DND-41 (cell line): ENCODE measurements around the gene NUDT4.

Experiments
- ATAC-seq: fragments of 200-7000 bp; cut with Tn5 transposase; 3 replicates; pipeline ENCODE4 v1.9.1; 2021; ENCODE audit warnings: low read depth; ENCODE audit not compliant: insufficient read depth
- DNase-seq: peaks from one replicate; pipeline ENCODE4 v3.0.0-alpha.2; 2020
- H2AFZ ChIP-seq: 2 replicates; pipeline ENCODE4 v1.6.0; 2012; ENCODE audit warnings: low read depth, low read length
- H3K27ac ChIP-seq: 2 replicates; pipeline ENCODE4 v1.5.1; 2012; ENCODE audit warnings: low read length, inconsistent platforms
- H3K27me3 ChIP-seq: fragments of 200-600 bp; sonication (generic); 2 replicates; pipeline ENCODE4 v1.6.0; 2012; ENCODE audit warnings: low read length, mild to moderate bottlenecking, inconsistent platforms; ENCODE audit not compliant: insufficient read depth, poor library complexity
- H3K36me3 ChIP-seq: 2 replicates; pipeline ENCODE4 v1.5.1; 2012; ENCODE audit warnings: low read length, inconsistent platforms; ENCODE audit not compliant: insufficient read depth
- H3K4me1 ChIP-seq: 2 replicates; pipeline ENCODE4 v1.5.1; 2012; ENCODE audit warnings: mild to moderate bottlenecking, low read length; ENCODE audit not compliant: insufficient read depth
- H3K4me2 ChIP-seq: 2 replicates; pipeline ENCODE4 v1.6.0; 2012; ENCODE audit warnings: mild to moderate bottlenecking, moderate library complexity, low read length, inconsistent platforms; ENCODE audit not compliant: insufficient read depth
- H3K4me3 ChIP-seq, 2 experiments: fragments of 200-600 bp in 1 of 2; shearing (Covaris generic) in 1 of 2; 2 replicates each; pipeline ENCODE4 v1.5.1; 2012 to 2016; ENCODE audit warnings: inconsistent platforms in 2 of 2, low read length in 2 of 2, mild to moderate bottlenecking in 2 of 2, low read depth in 1 of 2, moderate library complexity in 1 of 2
- H3K79me2 ChIP-seq: 2 replicates; pipeline ENCODE4 v1.6.0; 2012; ENCODE audit warnings: low read length, inconsistent platforms; ENCODE audit not compliant: insufficient read depth
- H3K9ac ChIP-seq: 2 replicates; pipeline ENCODE4 v1.6.0; 2012; ENCODE audit warnings: low read depth, mild to moderate bottlenecking, inconsistent platforms, low read length, moderate library complexity
- H3K9me3 ChIP-seq: 2 replicates; pipeline ENCODE4 v1.5.1; 2012; ENCODE audit warnings: low read length, moderate library complexity, mild to moderate bottlenecking, inconsistent platforms; ENCODE audit not compliant: insufficient read depth, severe bottlenecking
- H4K20me1 ChIP-seq: 2 replicates; pipeline ENCODE4 v1.6.0; 2012; ENCODE audit warnings: low read length; ENCODE audit not compliant: insufficient read depth
- EZH2 ChIP-seq: IDR thresholded peaks from 3 replicates; pipeline ENCODE4 v1.6.1; 2012; ENCODE audit warnings: borderline replicate concordance, low read depth, mild to moderate bottlenecking, moderate library complexity, low read length, inconsistent platforms; ENCODE audit not compliant: severe bottlenecking
- TF ChIP-seq, protein P1 (sequence below): IDR thresholded peaks from 2 replicates; pipeline ENCODE4 v1.5.1; 2012; ENCODE audit warnings: borderline replicate concordance, low read length, moderate library complexity, mild to moderate bottlenecking; ENCODE audit not compliant: poor library complexity, severe bottlenecking; ENCODE audit errors: extremely low read depth

The NUDT4 gene

DNA sequence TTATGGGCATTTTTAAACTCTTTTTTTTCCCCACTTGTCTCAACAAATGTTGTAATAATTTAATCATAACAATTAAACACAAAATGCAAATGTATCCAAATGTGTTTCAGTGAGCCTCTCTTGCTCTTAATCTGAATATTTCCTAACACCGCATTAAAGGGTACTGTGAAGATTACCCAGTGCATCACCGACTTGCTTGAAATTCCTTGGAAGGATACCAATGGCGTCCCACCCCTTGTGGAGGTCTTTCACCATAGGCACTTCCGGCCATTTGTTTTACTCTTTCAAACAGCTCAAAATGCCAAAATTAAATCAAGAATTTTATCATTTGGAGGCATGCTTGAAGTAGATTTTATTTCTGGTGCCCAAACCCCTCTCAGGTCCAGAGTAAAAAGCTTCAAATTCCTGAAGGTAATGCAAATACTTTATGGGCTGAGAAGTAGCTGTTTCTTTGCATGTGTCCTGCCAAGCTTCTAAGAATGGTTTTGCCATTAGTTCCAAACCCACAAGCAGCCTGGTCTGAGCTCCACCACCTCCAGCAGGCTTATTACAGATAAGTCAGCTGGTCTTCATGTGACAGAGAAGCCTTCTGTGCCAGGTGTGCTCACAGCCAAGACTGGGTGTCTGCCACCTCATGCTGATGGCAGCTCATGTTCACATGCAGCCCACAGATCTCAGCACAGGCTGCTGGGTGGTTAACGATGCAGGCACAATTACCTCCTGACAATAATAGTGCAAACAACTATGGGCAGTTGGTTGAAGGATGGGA lies 16.4 kb upstream of the NUDT4 start:
- Histone ChIP-seq H3K79me2 (no peaks in the 10 kb centered on the region), H3K9me3 (no peaks in the 10 kb centered on the region), H3K27me3 (no peaks in the 10 kb centered on the region), H3K9ac (no peak overlapping the region), H4K20me1 (no peaks in the 10 kb centered on the region), H3K27ac (peak overlapping the region; percentile 32; the same call in 1 of the 2 replicates), H2AFZ (no peak overlapping the region), H3K4me3 (no peak overlapping the region), H3K4me1 (peaks cover 44% of the 10 kb centered on the region), H3K36me3 (no peaks in the 10 kb centered on the region), H3K4me2 (no peak overlapping the region)
- DNase-seq (peak; percentile 52), ATAC-seq (peak; percentile 16; the same call in 2 of the 3 replicates)
- no peak for TF ChIP-seq EZH2
- TF ChIP-seq, protein P1, sequence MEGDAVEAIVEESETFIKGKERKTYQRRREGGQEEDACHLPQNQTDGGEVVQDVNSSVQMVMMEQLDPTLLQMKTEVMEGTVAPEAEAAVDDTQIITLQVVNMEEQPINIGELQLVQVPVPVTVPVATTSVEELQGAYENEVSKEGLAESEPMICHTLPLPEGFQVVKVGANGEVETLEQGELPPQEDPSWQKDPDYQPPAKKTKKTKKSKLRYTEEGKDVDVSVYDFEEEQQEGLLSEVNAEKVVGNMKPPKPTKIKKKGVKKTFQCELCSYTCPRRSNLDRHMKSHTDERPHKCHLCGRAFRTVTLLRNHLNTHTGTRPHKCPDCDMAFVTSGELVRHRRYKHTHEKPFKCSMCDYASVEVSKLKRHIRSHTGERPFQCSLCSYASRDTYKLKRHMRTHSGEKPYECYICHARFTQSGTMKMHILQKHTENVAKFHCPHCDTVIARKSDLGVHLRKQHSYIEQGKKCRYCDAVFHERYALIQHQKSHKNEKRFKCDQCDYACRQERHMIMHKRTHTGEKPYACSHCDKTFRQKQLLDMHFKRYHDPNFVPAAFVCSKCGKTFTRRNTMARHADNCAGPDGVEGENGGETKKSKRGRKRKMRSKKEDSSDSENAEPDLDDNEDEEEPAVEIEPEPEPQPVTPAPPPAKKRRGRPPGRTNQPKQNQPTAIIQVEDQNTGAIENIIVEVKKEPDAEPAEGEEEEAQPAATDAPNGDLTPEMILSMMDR = no peak

DNA sequence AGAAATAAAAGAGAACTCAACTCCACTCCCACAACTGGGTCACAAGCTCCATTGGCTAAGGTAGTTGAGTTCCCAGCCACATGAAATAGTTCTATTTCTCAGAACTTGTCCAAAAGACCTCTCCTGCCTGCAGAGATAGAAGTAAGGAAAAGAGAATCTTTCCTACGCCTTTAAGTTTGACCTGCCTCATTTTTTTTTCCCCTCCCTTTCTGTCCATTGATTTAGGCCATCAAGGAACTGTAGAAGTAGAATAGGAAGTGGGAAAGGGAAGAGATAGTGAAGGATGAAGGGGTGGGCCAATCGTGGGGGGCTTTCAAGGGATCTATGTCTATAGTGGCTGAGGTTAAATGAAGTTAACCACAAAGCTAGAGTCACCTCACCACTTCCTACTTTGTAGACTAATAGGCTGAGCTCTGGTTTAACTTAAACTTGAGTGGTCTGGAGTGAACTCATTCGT lies 13.9 kb upstream of the NUDT4 start:
- Histone ChIP-seq H2AFZ (no peak overlapping the region), H3K9me3 (no peaks in the 10 kb centered on the region), H3K27me3 (no peaks in the 10 kb centered on the region), H3K27ac (peak overlapping the region; percentile 70), H3K36me3 (no peaks in the 10 kb centered on the region), H3K4me2 (peak overlapping the region; percentile 48; the same call in 1 of the 2 replicates), H3K4me3 (no peak overlapping the region), H4K20me1 (no peaks in the 10 kb centered on the region), H3K4me1 (peaks cover 59% of the 10 kb centered on the region), H3K9ac (no peak overlapping the region), H3K79me2 (no peaks in the 10 kb centered on the region)
- TF ChIP-seq, protein P1 = no peak
- no peak for TF ChIP-seq EZH2
- DNase-seq (peak; percentile 72), ATAC-seq (peak; percentile 92)

DNA sequence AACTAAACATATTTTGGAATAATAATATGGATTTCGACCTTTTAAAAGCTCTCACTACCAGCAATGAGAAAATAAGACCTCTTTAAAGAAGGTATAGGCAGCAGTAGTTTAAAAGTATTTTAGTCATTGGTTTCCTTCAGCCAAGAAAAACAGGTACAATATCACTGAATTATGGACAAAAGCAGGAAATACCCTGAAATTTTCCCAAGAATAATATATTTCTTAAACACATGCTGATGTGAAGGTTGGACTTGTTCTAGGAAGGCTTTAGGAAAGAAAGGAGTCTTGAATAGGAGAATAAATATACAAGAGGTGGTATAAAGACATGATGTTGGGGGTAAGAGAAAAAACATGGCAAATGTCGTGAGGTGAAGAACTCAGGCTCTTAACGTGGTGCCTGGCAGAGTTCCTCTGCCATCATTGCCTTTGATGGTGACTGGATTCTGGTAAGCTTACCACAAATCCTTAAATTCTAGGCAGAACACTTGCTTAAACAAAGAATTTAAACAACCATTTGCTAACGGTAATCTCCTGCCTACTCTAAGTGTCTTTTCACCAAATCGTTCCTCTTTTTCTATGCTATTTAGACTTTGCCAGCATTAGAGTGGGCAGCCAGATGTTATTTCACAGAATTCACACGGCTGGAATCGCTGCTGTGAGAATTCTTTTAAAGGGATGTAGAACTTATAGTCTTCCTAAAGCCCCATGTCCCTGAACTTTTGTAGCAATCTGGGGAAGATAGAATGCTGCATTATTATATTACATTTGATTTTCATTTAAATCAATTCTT lies 11.9 kb upstream of the NUDT4 start:
- Histone ChIP-seq H4K20me1 (no peaks in the 10 kb centered on the region), H3K4me1 (peaks cover 59% of the 10 kb centered on the region), H3K79me2 (no peaks in the 10 kb centered on the region), H3K36me3 (no peaks in the 10 kb centered on the region), H3K9ac (no peak overlapping the region), H3K4me3 (no peak overlapping the region), H3K27ac (peak overlapping the region; percentile 62), H3K27me3 (no peaks in the 10 kb centered on the region), H3K4me2 (no peak overlapping the region; the same call in 1 of the 2 replicates), H2AFZ (no peak overlapping the region), H3K9me3 (no peaks in the 10 kb centered on the region)
- DNase-seq = no peak
- TF ChIP-seq, protein P1 = no peak
- TF ChIP-seq EZH2 = no peak
- ATAC-seq = no peak
